Caco-2 (cell line): Measurements from ENCODE around the gene SLC2A9. TPM values are rescaled to one million over a fixed set of nuclear protein-coding genes. Genes with fewer than 3 reads are reported as not detected.

Experiments
- BruUV-seq: library from RNA; stranded (reverse); fragments of 400-500 nt; replicated peaks from 2 replicates; lab custom pipeline; 2021; lab: Mats Ljungman, UMichigan
- CTCF ChIA-PET: fragments of 300-600 bp; sonication (Branson Sonifier 250); formaldehyde crosslinking; loops from one replicate; lab custom pipeline; 2022; ENCODE audit warnings: antibody characterized with exemption; lab: Charles Lee
- POLR2A ChIA-PET: fragments of 300-600 bp; sonication (Branson Sonifier 250); formaldehyde crosslinking; loops from one replicate; lab custom pipeline; 2022; ENCODE audit warnings: antibody characterized with exemption; lab: Charles Lee
- DNase-seq, 2 experiments: peaks; one replicate each; pipeline versions ENCODE4 v3.0.0 to v3.0.0-alpha.2; 2020 to 2022
- H3K27me3 ChIP-seq: replicated peaks from 2 replicates; pipeline ENCODE4 v1.6.0; 2011; ENCODE audit warnings: low read length; ENCODE audit not compliant: control insufficient read depth, insufficient read depth
- H3K36me3 ChIP-seq: 2 replicates; pipeline ENCODE4 v1.5.1; 2011; ENCODE audit warnings: low read length; ENCODE audit not compliant: control insufficient read depth, insufficient read depth
- H3K4me1 ChIP-seq: fragments of 250-450 bp; sonication (Bioruptor Pico); 2 replicates; pipeline ENCODE4 v1.5.1; 2020; ENCODE audit warnings: mild to moderate bottlenecking
- H3K4me3 ChIP-seq: 2 replicates; pipeline ENCODE4 v1.5.1; 2011; ENCODE audit warnings: low read depth, mild to moderate bottlenecking, control low read depth, low read length
- H3K9me3 ChIP-seq: fragments of 250-450 bp; sonication (Bioruptor Pico); 2 replicates; pipeline ENCODE4 v1.5.1; 2020; ENCODE audit warnings: mild to moderate bottlenecking, moderate library complexity
- H3K27ac Mint-ChIP-seq: one replicate; pipeline ENCODE4 v1.8.0; 2022; ENCODE audit warnings: mixed read lengths; ENCODE audit not compliant: unreplicated experiment
- H3K27me3 Mint-ChIP-seq: one replicate; pipeline ENCODE4 v1.8.0; 2022; ENCODE audit warnings: mixed read lengths; ENCODE audit not compliant: insufficient read depth, unreplicated experiment
- H3K36me3 Mint-ChIP-seq: one replicate; pipeline ENCODE4 v1.8.0; 2022; ENCODE audit warnings: mild to moderate bottlenecking, mixed read lengths; ENCODE audit not compliant: insufficient read depth, unreplicated experiment
- H3K4me1 Mint-ChIP-seq: one replicate; pipeline ENCODE4 v1.8.0; 2022; ENCODE audit warnings: low read depth, mixed read lengths; ENCODE audit not compliant: unreplicated experiment
- H3K4me3 Mint-ChIP-seq: one replicate; pipeline ENCODE4 v1.8.0; 2022; ENCODE audit warnings: mild to moderate bottlenecking, moderate library complexity, mixed read lengths; ENCODE audit not compliant: unreplicated experiment
- H3K9me3 Mint-ChIP-seq: one replicate; pipeline ENCODE4 v1.8.0; 2022; ENCODE audit warnings: mixed read lengths; ENCODE audit not compliant: unreplicated experiment
- CTCF ChIP-seq, 2 experiments: fragments of 200-600 bp in 1 of 2; IDR thresholded peaks; 1 replicate in 1 of 2; 2 replicates in 1 of 2; pipeline versions ENCODE4 v1.5.1 to v1.8.0; 2011 to 2022; ENCODE audit warnings: antibody characterized with exemption in 1 of 2, control low read depth in 1 of 2, inconsistent platforms in 1 of 2, low read depth in 1 of 2, low read length in 1 of 2, mild to moderate bottlenecking in 1 of 2, moderate library complexity in 1 of 2; ENCODE audit not compliant: insufficient read depth in 1 of 2, severe bottlenecking in 1 of 2, unreplicated experiment in 1 of 2
- intact Hi-C: fragments of 100-400 bp; cut with micrococcal nuclease; formaldehyde crosslinking; loops from one replicate; pipeline ENCODE4 v1.10.0; 2022; ENCODE audit not compliant: unreplicated experiment
- total RNA-seq: library from RNA; stranded (reverse); gene quantifications from 2 replicates; pipeline ENCODE4 v1.2.3, GENCODE V29; 2022

Gene SLC2A9
- total RNA-seq, 1 experiment from 2014 or later: 21.0 TPM

GRCh38 chr4:9921326-9921725, 100.0 kb downstream of the SLC2A9 start:
- no peaks in the 10 kb centered on the region for H3K4me1 ChIP-seq
- ChIA-PET CTCF (no interaction called here), POLR2A (no interaction called here)
- no peaks in the 10 kb centered on the region for H3K36me3 ChIP-seq
- Mint-ChIP-seq H3K4me3 (no peak overlapping the region), H3K4me1 (no peaks in the 10 kb centered on the region), H3K36me3 (no peaks in the 10 kb centered on the region), H3K9me3 (no peaks in the 10 kb centered on the region), H3K27me3 (no peaks in the 10 kb centered on the region), H3K27ac (no peak overlapping the region)
- no peak for DNase-seq
- no peaks in the 10 kb centered on the region for H3K27me3 ChIP-seq
- TF ChIP-seq CTCF (IDR thresholded peaks at IDR 0.05; ENCODE audit: insufficient read depth in 1 of 2, low read depth in 1 of 2, low read length in 1 of 2, severe bottlenecking in 1 of 2, unreplicated experiment in 1 of 2): no peak
- BruUV-seq: no TSS peak
- no peaks in the 10 kb centered on the region for H3K9me3 ChIP-seq
- intact Hi-C loops: no loop called here
- H3K4me3 ChIP-seq: no peak overlapping the region

GRCh38 chr4:9920029-9920428, 101.3 kb downstream of the SLC2A9 start:
- Histone ChIP-seq H3K4me3 (no peak overlapping the region), H3K4me1 (no peaks in the 10 kb centered on the region), H3K27me3 (no peaks in the 10 kb centered on the region), H3K9me3 (no peaks in the 10 kb centered on the region), H3K36me3 (no peaks in the 10 kb centered on the region)
- TF ChIP-seq CTCF (IDR thresholded peaks at IDR 0.05; ENCODE audit: insufficient read depth in 1 of 2, low read depth in 1 of 2, low read length in 1 of 2, severe bottlenecking in 1 of 2, unreplicated experiment in 1 of 2): no peak
- POLR2A ChIA-PET: no interaction called here
- intact Hi-C loops: no loop called here
- H3K27me3 Mint-ChIP-seq: no peaks in the 10 kb centered on the region
- CTCF ChIA-PET: no interaction called here
- H3K36me3 Mint-ChIP-seq: no peaks in the 10 kb centered on the region
- no peak overlapping the region for H3K4me3 Mint-ChIP-seq
- no peaks in the 10 kb centered on the region for H3K4me1 Mint-ChIP-seq
- BruUV-seq: no TSS peak
- H3K27ac Mint-ChIP-seq: no peak overlapping the region
- no peaks in the 10 kb centered on the region for H3K9me3 Mint-ChIP-seq
- no peak for DNase-seq

- Mint-ChIP-seq H3K4me1 (no peaks in the 10 kb centered on the region), H3K27ac (no peak overlapping the region), H3K36me3 (no peaks in the 10 kb centered on the region), H3K9me3 (no peaks in the 10 kb centered on the region), H3K27me3 (no peaks in the 10 kb centered on the region), H3K4me3 (no peak overlapping the region)
- H3K9me3 ChIP-seq: no peaks in the 10 kb centered on the region
- no peaks in the 10 kb centered on the region for H3K36me3 ChIP-seq
- POLR2A ChIA-PET: no interaction called here
- CTCF ChIA-PET: no interaction called here
- H3K27me3 ChIP-seq: no peaks in the 10 kb centered on the region
- H3K4me3 ChIP-seq: no peak overlapping the region
- intact Hi-C loops: loop anchor here (5.0 kb wide), 1 partner anchor 143 kb away; no protein-coding TSS in a partner anchor
- BruUV-seq: no TSS peak
- H3K4me1 ChIP-seq: no peaks in the 10 kb centered on the region
- DNase-seq: no peak
- TF ChIP-seq CTCF (IDR thresholded peaks at IDR 0.05; ENCODE audit: insufficient read depth in 1 of 2, low read depth in 1 of 2, low read length in 1 of 2, severe bottlenecking in 1 of 2, unreplicated experiment in 1 of 2): no peak
Measured at GRCh38 chr4:9919047-9919446, 102.2 kb downstream of the SLC2A9 start.
